ENCODE results near the gene BRME1. TPM values are rescaled to one million over a fixed set of nuclear protein-coding genes. Genes with fewer than 3 reads are reported as not detected.

Gene BRME1
- total RNA-seq, 1 donor from 2014 or later = not detected

DNA sequence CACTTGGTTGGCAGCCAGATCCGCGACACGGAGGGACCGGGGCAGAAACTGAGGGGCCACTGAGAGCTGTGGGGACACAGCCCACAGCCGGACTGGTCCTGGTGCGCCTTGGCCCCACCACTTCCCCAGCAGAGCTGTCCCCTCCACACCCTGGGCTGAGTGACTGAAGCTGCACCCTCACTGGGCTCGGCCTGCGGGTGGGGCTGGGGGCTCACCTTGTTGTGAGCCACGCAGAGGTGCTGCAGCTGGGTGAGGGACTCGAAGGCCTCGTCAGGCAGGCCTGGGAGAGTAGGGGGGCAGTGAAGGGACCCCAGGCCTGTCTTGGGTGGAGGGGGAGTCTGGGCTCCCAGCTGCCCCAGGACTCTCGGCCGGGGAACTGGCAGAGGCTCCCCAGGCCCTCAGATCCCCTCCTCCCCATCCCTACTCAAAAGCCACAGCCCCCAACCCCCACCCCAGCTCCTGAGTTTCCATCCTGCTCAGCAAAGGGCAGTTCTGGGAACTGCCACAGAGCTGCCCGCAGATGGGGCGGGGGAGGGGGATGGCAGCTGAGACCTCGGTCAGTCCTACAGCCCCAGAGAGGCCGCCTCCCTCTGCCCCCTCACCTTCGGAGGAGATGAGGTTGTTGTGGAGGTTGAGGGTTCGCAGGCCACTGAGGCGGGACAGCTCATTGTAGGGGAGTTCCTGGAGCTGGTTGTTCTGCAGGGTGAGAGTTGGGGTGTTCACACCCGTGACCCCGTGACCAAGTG is 30.0 kb upstream of the BRME1 start:
- Histone ChIP-seq H3K36me3 (peaks cover 0 to 3% of the 10 kb centered on the region in 2 donors), H3K27me3 (no peaks in the 10 kb centered on the region), H3K9me3 (no peaks in the 10 kb centered on the region), H3K4me1 (peaks cover 4 to 5% of the 10 kb centered on the region in 2 donors), H3K27ac (no peak overlapping the region), H3K4me3 (no peak overlapping the region)
- intact Hi-C loops (cut with DNase I) = no loop called here
- no peak for TF ChIP-seq CTCF (IDR thresholded peaks at IDR 0.05)
- no peak for DNase-seq (ENCODE audit: low spot score in 2 of 2)

GRCh38 chr19:13934785-13935109 is 28.8 kb upstream of the BRME1 start:
- no peak for DNase-seq (ENCODE audit: low spot score in 2 of 2)
- no peaks in the 10 kb centered on the region for H3K27me3 ChIP-seq
- no peaks in the 10 kb centered on the region for H3K9me3 ChIP-seq
- no peak overlapping the region for H3K27ac ChIP-seq
- peaks cover 4 to 5% of the 10 kb centered on the region in 2 donors for H3K4me1 ChIP-seq
- H3K36me3 ChIP-seq = peaks cover 3 to 9% of the 10 kb centered on the region in 2 donors
- intact Hi-C loops (cut with DNase I) = no loop called here
- no peak for TF ChIP-seq CTCF (IDR thresholded peaks at IDR 0.05)
- H3K4me3 ChIP-seq = no peak overlapping the region

DNA sequence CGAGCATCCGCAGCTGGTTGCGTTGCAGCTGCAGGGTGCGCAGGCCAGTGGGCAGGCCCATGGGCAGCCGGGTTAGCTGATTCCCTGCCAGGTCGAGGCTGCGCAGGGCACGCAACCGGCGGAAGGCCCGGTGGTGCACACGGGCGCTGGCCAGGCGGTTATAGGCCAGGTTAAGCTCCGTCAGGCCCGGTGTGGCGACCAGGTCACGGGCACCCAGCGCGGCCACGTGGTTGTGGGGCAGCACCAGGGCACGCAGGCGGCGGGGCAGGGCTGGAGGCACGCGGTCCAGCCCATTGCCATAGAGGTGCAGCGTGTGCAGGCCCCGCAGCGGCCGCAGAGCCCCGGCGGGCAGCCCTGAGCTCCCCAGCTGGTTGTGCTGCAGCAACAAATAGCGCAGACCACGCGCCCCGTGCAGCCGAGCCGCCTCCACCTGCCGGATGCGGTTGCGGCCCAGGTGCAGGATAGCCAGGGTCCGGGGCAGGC is 27.0 kb upstream of the BRME1 start:
- peaks cover 5 to 14% of the 10 kb centered on the region in 2 donors for H3K36me3 ChIP-seq
- H3K27me3 ChIP-seq = no peaks in the 10 kb centered on the region
- H3K27ac ChIP-seq = no peak overlapping the region
- H3K4me1 ChIP-seq = peaks cover 0 to 4% of the 10 kb centered on the region in 2 donors
- no peaks in the 10 kb centered on the region for H3K9me3 ChIP-seq
- intact Hi-C loops (cut with DNase I) = no loop called here
- TF ChIP-seq CTCF (IDR thresholded peaks at IDR 0.05) = no peak
- DNase-seq (ENCODE audit: low spot score in 2 of 2) = no peak
- no peak overlapping the region for H3K4me3 ChIP-seq

DNA sequence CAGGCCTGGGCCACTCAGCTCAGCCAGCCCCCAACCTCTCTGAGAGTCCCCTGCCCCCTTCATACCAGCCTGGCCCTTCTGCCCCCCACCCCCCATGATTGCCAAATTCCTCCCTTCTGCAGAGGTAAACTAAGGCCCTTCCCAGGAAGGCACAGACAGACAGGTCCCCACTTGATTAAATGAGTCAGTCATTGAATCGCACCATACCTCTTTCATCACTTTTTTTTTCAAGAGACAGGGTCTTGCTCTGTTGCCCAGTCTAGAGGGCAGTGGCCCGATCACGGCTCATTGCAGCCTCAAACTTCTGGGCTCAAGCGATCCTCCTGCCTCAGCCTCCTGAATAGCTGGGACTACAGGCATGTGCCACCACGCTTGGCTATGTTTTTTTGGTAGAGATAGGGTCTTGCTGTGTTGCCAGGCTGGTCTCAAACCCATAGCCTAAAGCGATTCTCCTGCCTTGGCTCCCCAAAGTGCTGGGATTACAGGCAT is 26.3 kb upstream of the BRME1 start:
- intact Hi-C loops (cut with DNase I) = no loop called here
- no peaks in the 10 kb centered on the region for H3K9me3 ChIP-seq
- TF ChIP-seq CTCF (IDR thresholded peaks at IDR 0.05) = no peak
- DNase-seq (ENCODE audit: low spot score in 2 of 2) = no peak
- no peaks in the 10 kb centered on the region for H3K27me3 ChIP-seq
- H3K36me3 ChIP-seq = peaks cover 13 to 21% of the 10 kb centered on the region in 2 donors
- H3K4me1 ChIP-seq = no peaks in the 10 kb centered on the region
- H3K4me3 ChIP-seq = no peak overlapping the region
- H3K27ac ChIP-seq = no peak overlapping the region

DNA sequence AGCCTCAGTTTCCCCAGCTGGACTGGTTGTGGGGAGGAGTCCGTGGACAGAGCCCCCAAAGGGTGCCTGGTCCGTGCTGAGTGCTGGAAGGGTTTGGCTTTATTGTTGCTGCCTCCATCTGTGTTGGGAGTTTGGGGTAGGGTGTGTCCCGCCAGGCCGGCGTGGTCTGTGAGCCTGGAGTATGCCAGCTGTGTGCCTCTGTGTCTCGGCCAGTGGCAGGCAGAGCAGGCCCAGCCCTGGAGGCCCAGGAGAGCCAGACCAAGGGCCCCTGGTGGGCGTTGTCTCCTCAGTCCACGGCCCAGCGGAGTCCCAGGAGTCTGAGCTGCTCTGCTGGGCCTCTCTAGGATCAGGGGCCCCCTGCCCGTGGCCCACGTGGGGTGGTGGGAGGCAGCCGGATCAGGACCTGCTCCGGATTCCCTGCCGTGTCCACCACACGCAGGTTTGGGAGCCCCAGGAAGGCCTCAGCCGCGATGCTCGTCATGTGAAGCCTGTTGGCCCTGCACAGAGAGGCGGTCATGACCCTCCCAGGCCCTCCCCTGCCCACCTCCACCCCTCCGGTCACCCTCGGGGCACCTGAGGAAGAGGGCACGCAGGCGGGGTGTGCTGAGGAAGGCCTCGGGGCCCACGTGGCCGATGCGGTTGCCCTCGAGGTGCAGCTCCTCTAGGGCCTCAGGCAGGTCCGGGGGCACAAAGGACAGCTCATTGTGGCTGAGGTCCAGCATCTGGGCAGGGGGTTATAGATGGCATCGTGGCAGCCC is 25.7 kb upstream of the BRME1 start:
- no peak overlapping the region for H3K27ac ChIP-seq
- no peaks in the 10 kb centered on the region for H3K9me3 ChIP-seq
- H3K4me3 ChIP-seq = no peak overlapping the region
- H3K27me3 ChIP-seq = no peaks in the 10 kb centered on the region
- peaks cover 18 to 27% of the 10 kb centered on the region in 2 donors for H3K36me3 ChIP-seq
- intact Hi-C loops (cut with DNase I) = no loop called here
- no peaks in the 10 kb centered on the region for H3K4me1 ChIP-seq
- no peak for DNase-seq (ENCODE audit: low spot score in 2 of 2)
- no peak for TF ChIP-seq CTCF (IDR thresholded peaks at IDR 0.05)

All from ascending aorta (tissue), 2 donors.